ENCODE data around the gene TNFRSF19. TPM values are rescaled to one million over a fixed set of nuclear protein-coding genes. Genes with fewer than 3 reads are reported as not detected.

TNFRSF19 gene
- total RNA-seq, 1 experiment from 2014 or later: 63.4 TPM

- Histone ChIP-seq H3K27me3 (replicated peaks; ENCODE audit: control insufficient read depth, insufficient read depth, low read length) (no peaks in the 10 kb centered on the region), H3K9me3 (no peaks in the 10 kb centered on the region), H3K4me1 (peaks cover 13% of the 10 kb centered on the region), H3K36me3 (ENCODE audit: control insufficient read depth, insufficient read depth, low read length) (no peaks in the 10 kb centered on the region), H3K4me3 (ENCODE audit: low read depth, low read length) (no peak overlapping the region)
- no peak overlapping the region for H3K4me3 Mint-ChIP-seq (ENCODE audit: unreplicated experiment)
- ChIA-PET CTCF (no interaction called here), POLR2A (no interaction called here)
- H3K27ac Mint-ChIP-seq (ENCODE audit: unreplicated experiment): no peak overlapping the region
- intact Hi-C loops (cut with micrococcal nuclease; ENCODE audit: unreplicated experiment): no loop called here
- no peaks in the 10 kb centered on the region for H3K36me3 Mint-ChIP-seq (ENCODE audit: insufficient read depth, unreplicated experiment)
- H3K4me1 Mint-ChIP-seq (ENCODE audit: low read depth, unreplicated experiment): no peaks in the 10 kb centered on the region
- no TSS peak for BruUV-seq (replicated peaks)
- no peaks in the 10 kb centered on the region for H3K9me3 Mint-ChIP-seq (ENCODE audit: unreplicated experiment)
- no peak for DNase-seq
- no peaks in the 10 kb centered on the region for H3K27me3 Mint-ChIP-seq (ENCODE audit: insufficient read depth, unreplicated experiment)
- TF ChIP-seq CTCF (IDR thresholded peaks at IDR 0.05; ENCODE audit: insufficient read depth in 1 of 2, low read depth in 1 of 2, low read length in 1 of 2, severe bottlenecking in 1 of 2, unreplicated experiment in 1 of 2): no peak
These were observed 11.3 kb upstream of the TNFRSF19 start for GRCh38 chr13:23558675-23559536.

- Histone ChIP-seq H3K4me1 (peaks cover 7% of the 10 kb centered on the region; the same call in 1 of the 2 replicates), H3K27me3 (replicated peaks; ENCODE audit: control insufficient read depth, insufficient read depth, low read length) (no peaks in the 10 kb centered on the region), H3K36me3 (ENCODE audit: control insufficient read depth, insufficient read depth, low read length) (no peaks in the 10 kb centered on the region), H3K4me3 (ENCODE audit: low read depth, low read length) (no peak overlapping the region), H3K9me3 (no peaks in the 10 kb centered on the region)
- intact Hi-C loops (cut with micrococcal nuclease; ENCODE audit: unreplicated experiment): no loop called here
- no peaks in the 10 kb centered on the region for H3K9me3 Mint-ChIP-seq (ENCODE audit: unreplicated experiment)
- no peaks in the 10 kb centered on the region for H3K36me3 Mint-ChIP-seq (ENCODE audit: insufficient read depth, unreplicated experiment)
- POLR2A ChIA-PET: no interaction called here
- no peak overlapping the region for H3K27ac Mint-ChIP-seq (ENCODE audit: unreplicated experiment)
- no TSS peak for BruUV-seq (replicated peaks)
- H3K4me3 Mint-ChIP-seq (ENCODE audit: unreplicated experiment): no peak overlapping the region
- TF ChIP-seq CTCF (IDR thresholded peaks at IDR 0.05; ENCODE audit: insufficient read depth in 1 of 2, low read depth in 1 of 2, low read length in 1 of 2, severe bottlenecking in 1 of 2, unreplicated experiment in 1 of 2): no peak
- H3K4me1 Mint-ChIP-seq (ENCODE audit: low read depth, unreplicated experiment): no peaks in the 10 kb centered on the region
- H3K27me3 Mint-ChIP-seq (ENCODE audit: insufficient read depth, unreplicated experiment): no peaks in the 10 kb centered on the region
- no peak for DNase-seq
- CTCF ChIA-PET: no interaction called here
These were observed 9.6 kb upstream of the TNFRSF19 start for GRCh38 chr13:23560571-23561089.

GRCh38 chr13:23561261-23561660 lies 9.0 kb upstream of the TNFRSF19 start:
- intact Hi-C loops (cut with micrococcal nuclease; ENCODE audit: unreplicated experiment): no loop called here
- CTCF ChIA-PET: no interaction called here
- no peak overlapping the region for H3K27ac Mint-ChIP-seq (ENCODE audit: unreplicated experiment)

More at GRCh38 chr13:23561261-23561660, 9.0 kb upstream of the TNFRSF19 start:
- no peaks in the 10 kb centered on the region for H3K27me3 Mint-ChIP-seq (ENCODE audit: insufficient read depth, unreplicated experiment)
- TF ChIP-seq CTCF (IDR thresholded peaks at IDR 0.05; ENCODE audit: insufficient read depth in 1 of 2, low read depth in 1 of 2, low read length in 1 of 2, severe bottlenecking in 1 of 2, unreplicated experiment in 1 of 2): no peak
- no TSS peak for BruUV-seq (replicated peaks)
- H3K9me3 Mint-ChIP-seq (ENCODE audit: unreplicated experiment): no peaks in the 10 kb centered on the region
- no peak overlapping the region for H3K4me3 ChIP-seq (ENCODE audit: low read depth, low read length)
- no peaks in the 10 kb centered on the region for H3K36me3 ChIP-seq (ENCODE audit: control insufficient read depth, insufficient read depth, low read length)
- H3K4me3 Mint-ChIP-seq (ENCODE audit: unreplicated experiment): no peak overlapping the region
- peaks cover 7% of the 10 kb centered on the region; the same call in 1 of the 2 replicates for H3K4me1 ChIP-seq
- H3K4me1 Mint-ChIP-seq (ENCODE audit: low read depth, unreplicated experiment): no peaks in the 10 kb centered on the region
- DNase-seq: no peak
- H3K27me3 ChIP-seq (replicated peaks; ENCODE audit: control insufficient read depth, insufficient read depth, low read length): no peaks in the 10 kb centered on the region
- POLR2A ChIA-PET: no interaction called here
- H3K9me3 ChIP-seq: no peaks in the 10 kb centered on the region
- no peaks in the 10 kb centered on the region for H3K36me3 Mint-ChIP-seq (ENCODE audit: insufficient read depth, unreplicated experiment)
